Measurements from ENCODE around the gene PTH2R.

- TF ChIP-seq SPI1 (IDR thresholded peaks at IDR 0.05; ENCODE audit: borderline replicate concordance, low read depth), result no peak
- TF ChIP-seq, protein P1, sequence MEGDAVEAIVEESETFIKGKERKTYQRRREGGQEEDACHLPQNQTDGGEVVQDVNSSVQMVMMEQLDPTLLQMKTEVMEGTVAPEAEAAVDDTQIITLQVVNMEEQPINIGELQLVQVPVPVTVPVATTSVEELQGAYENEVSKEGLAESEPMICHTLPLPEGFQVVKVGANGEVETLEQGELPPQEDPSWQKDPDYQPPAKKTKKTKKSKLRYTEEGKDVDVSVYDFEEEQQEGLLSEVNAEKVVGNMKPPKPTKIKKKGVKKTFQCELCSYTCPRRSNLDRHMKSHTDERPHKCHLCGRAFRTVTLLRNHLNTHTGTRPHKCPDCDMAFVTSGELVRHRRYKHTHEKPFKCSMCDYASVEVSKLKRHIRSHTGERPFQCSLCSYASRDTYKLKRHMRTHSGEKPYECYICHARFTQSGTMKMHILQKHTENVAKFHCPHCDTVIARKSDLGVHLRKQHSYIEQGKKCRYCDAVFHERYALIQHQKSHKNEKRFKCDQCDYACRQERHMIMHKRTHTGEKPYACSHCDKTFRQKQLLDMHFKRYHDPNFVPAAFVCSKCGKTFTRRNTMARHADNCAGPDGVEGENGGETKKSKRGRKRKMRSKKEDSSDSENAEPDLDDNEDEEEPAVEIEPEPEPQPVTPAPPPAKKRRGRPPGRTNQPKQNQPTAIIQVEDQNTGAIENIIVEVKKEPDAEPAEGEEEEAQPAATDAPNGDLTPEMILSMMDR (IDR thresholded peaks at IDR 0.05; ENCODE audit: insufficient read depth, low read length), result no peak
Measured at GRCh38 chr2:208440716-208441115, 34.1 kb downstream of the PTH2R start.
